Measurements from ENCODE around the gene SYT13.

Gene SYT13

GRCh38 chr11:45215098-45215865, 70.9 kb downstream of the SYT13 start:
- no peak for DNase-seq

GRCh38 chr11:45213717-45214116, 72.4 kb downstream of the SYT13 start:
- DNase-seq: no peak

- no peak for DNase-seq
Measured at GRCh38 chr11:45213316-45213665, 72.8 kb downstream of the SYT13 start.

- DNase-seq: no peak
Measured at GRCh38 chr11:45212566-45213315, 73.4 kb downstream of the SYT13 start.

GRCh38 chr11:45211732-45212131, 74.4 kb downstream of the SYT13 start:
- no peak for DNase-seq

GRCh38 chr11:45210846-45211245, 75.3 kb downstream of the SYT13 start:
- DNase-seq: no peak

- DNase-seq: no peak
Measured at GRCh38 chr11:45209891-45210699, 76.0 kb downstream of the SYT13 start.

GRCh38 chr11:45209000-45209879, 76.9 kb downstream of the SYT13 start:
- DNase-seq: no peak

- no peak for DNase-seq
Measured at GRCh38 chr11:45208135-45208534, 78.0 kb downstream of the SYT13 start.

- no peak for DNase-seq
Measured at GRCh38 chr11:45205978-45206377, 80.2 kb downstream of the SYT13 start.

- DNase-seq: no peak
Measured at GRCh38 chr11:45204761-45205160, 81.4 kb downstream of the SYT13 start.

- no peak for DNase-seq
Measured at GRCh38 chr11:45193695-45194094, 92.4 kb downstream of the SYT13 start.

All from activated T-cell treated with anti-CD3 and anti-CD28 coated beads, Interleukin-2, amount 50 U/mL, for 48 hours (primary cell).